HG03159 (cell line): ENCODE data around the gene HDAC11.
"Not testable (repeated sequence)": the region's sequence is repeated elsewhere in the genome, so short reads cannot be mapped to it uniquely, and the experiment has no call there.

Experiments used
- ATAC-seq: cut with Tn5 transposase; IDR thresholded peaks from one replicate; pipeline ENCODE4 v1.9.1; 2021; ENCODE audit warnings: mild to moderate bottlenecking, moderate library complexity; ENCODE audit not compliant: unreplicated experiment

Gene HDAC11

GRCh38 chr3:13466781-13467180 is 13.3 kb upstream of the HDAC11 start:
- no peak for ATAC-seq

GRCh38 chr3:13470894-13471574 is 9.1 kb upstream of the HDAC11 start:
- ATAC-seq: no peak

GRCh38 chr3:13472286-13472685 is 7.8 kb upstream of the HDAC11 start:
- ATAC-seq: no peak

GRCh38 chr3:13473020-13473419 is 7.1 kb upstream of the HDAC11 start:
- no peak for ATAC-seq

GRCh38 chr3:13474021-13474420 is 6.1 kb upstream of the HDAC11 start:
- no peak for ATAC-seq

GRCh38 chr3:13474776-13475303 is 5.3 kb upstream of the HDAC11 start:
- ATAC-seq: no peak

GRCh38 chr3:13475871-13476590 is 4.1 kb upstream of the HDAC11 start:
- no peak for ATAC-seq

- no peak for ATAC-seq
These were observed 2.2 kb upstream of the HDAC11 start for GRCh38 chr3:13477943-13478342.

GRCh38 chr3:13479332-13479581 is 849 bp upstream of the HDAC11 start:
- ATAC-seq: peak; percentile 3

GRCh38 chr3:13480340-13481318 is 523 bp downstream of the HDAC11 start:
- peak; percentile 19 for ATAC-seq

GRCh38 chr3:13482106-13482690 is 2.1 kb downstream of the HDAC11 start:
- no peak for ATAC-seq

- no peak for ATAC-seq
These were observed 3.2 kb downstream of the HDAC11 start for GRCh38 chr3:13483286-13483685.

- ATAC-seq: no peak
These were observed 4.0 kb downstream of the HDAC11 start for GRCh38 chr3:13483988-13484695.

GRCh38 chr3:13484851-13485590 is 4.9 kb downstream of the HDAC11 start:
- no peak for ATAC-seq

- ATAC-seq: not testable (repeated sequence)
These were observed 5.8 kb downstream of the HDAC11 start for GRCh38 chr3:13485630-13486562.

GRCh38 chr3:13487403-13487802 is 7.3 kb downstream of the HDAC11 start:
- no peak for ATAC-seq

- no peak for ATAC-seq
These were observed 11.3 kb downstream of the HDAC11 start for GRCh38 chr3:13491206-13491974.

GRCh38 chr3:13492048-13492447 is 11.9 kb downstream of the HDAC11 start:
- no peak for ATAC-seq
